Activated CD8-positive, alpha-beta memory T cell treated with anti-CD3 and anti-CD28 coated beads for 48 hours (primary cell): ENCODE data around the gene PSRC1.

ENCODE experiments used
- DNase-seq, 3 experiments: peaks; one replicate each; pipeline ENCODE4 v3.0.0-alpha.2; 2020; ENCODE audit warnings: low read depth in 2 of 3, low spot score in 2 of 3

The PSRC1 gene

DNA sequence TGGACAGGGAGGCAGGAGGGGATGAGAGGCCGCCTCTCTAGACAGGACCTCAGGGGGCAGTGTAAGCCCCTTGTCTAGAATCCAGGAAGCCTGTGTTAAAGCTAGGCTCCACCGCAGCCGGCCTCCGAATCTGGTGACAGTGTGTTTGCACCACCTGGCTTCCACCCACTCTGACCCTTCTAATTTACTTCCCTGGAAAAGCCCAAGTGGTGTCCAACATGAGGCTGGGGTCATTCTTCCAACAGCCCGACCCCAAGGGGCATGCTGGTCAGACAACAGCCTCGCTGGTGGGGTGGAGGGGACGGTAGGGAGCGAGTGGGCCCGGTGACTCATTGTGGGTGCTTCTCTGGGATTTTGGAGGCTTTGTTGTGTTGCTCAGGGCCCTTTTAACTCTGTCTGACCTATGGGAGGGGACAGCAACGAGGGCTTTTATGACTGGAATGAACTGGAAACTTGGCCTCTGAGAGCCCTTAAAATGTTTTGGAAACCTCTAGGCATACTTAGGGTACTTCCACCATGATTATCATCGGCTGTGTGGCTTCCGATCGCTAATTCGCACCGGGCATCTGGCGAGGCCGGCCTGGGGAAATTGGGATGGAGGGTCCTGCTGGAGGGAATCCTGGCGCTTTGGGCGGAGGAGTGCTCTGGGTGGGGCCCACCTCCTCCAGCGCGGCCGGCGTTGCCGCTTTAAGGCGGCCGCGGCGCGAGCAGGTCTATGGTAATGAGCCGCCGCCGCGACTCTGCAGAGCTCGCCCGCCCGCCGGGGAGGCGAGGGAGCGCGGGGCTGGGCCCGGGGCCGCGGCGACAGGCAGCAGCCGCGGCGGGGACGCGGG, 33.9 kb downstream of the PSRC1 start, which contains the start of gene CELSR2:
TSS of gene CELSR2 (plus strand) at position 743 of the 833 bp plus-strand sequence. CDS start 541 bp downstream, outside the sequence.
- peak in 2 of 3 experiments; percentile 26 to 36 for DNase-seq

DNA sequence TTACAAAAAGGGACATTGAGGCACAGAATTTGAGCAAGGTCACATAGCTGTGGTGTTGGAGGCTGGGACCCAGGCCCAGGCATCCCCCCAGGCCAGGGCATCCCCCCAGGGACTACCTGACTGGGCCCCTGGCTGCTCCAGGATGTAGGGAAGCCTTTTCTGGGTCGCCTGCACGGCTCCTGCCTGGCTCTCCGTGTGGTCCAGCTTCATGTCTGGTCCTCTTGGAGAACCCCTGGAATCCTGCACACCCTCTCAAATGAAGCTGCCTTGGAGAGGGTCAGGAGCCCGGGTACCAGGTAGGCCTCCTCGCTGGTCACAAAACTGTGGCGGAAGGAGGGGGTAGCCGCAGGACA, 34.5 kb downstream of the PSRC1 start:
- DNase-seq, result no peak

DNA sequence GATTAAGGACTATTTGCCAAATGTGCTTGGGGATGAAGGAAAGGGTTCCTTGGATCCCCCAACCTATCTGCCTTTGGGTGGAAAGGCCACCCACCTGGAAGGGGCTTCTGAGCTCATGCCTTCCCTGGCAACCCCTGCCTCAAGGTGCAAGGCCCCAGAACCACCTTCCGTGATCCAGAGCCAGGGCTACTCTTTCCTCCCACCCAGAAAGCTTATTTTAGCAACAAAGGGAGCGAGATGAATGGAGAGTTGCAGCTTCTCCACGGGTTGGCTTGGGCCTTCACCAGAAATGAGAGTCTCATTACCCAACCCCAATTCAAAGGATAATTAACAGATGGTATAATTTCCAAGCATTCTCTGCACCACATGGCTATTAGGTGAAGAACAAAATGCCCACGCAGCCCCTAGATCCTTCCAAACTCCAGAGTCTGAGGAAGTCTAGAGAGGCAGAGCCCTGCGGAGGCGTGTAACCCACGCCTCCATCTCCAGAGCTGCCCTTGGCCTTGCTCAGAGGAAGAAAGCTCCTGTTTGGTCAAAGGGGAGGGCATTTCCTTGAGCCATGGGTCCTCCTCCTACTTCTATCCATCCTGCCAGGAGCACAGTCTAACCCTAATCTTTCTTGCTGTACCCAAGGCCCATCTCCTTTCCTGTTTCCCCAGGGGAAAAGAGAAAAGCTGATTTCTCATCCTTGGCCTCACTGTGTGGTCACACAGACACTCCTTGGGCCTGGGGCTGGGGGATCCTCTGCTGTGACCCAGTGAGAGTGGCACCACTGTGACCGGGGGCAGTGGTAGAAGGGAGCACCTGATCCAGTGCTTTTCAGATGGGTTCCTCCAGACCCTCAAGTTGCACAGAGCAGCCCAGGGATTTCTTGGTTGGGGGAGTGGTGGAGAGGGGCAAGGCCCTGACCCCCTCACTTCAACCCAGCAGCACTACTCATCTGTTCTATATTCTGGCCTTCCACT, 35.3 kb downstream of the PSRC1 start:
- DNase-seq, result no peak

DNA sequence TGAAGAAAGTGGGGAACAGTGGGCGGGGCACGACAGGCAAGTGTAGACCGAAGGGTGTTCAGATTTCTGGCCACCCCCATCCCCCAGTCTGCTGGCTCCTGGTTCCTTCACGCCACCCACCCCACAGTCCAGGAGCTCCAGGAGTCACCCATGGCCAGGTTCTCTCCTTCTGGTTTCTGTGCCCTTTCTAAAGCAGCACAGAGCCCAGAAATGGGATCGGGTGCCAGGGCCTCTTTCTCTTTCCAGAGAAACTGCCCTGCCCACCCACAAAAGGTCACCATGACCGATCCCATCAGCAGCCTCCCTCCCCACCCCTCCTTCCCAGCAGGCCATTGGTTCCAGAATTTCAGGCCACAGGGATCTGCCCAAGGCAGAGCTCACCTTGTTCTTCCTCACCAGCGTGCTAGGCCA, 36.8 kb downstream of the PSRC1 start:
- DNase-seq, result no peak

DNA sequence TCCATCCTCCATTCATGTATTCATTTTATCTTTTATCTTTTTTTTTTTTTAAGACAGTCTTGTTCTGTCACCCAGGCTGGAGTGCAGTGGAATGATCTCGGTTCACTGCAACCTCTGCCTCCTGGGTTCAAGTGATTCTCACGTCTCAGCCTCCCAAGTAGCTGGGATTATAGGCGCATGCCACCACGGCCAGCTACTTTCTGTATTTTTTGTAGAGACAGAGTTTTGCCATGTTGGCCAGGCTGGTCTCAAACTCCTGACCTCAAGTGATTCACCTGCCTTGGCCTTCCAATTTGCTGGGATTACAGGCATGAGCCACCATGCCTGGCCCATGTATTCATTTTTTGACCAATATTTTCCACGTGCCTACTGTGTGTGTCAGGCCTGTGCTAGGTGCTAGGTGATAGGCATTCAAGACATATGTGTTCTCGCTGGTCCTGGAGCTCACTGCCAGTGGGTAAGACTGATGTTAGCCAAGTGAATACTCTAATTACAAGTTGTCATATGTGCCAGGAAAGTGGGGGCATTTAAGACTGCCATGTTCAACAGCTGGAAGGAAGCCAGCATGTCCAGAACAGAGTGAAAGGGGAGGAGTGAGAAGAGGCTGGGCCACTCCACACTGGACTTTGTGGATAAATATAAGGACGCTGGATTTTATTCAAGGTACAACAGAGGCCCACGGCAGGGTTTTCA, 38.9 kb downstream of the PSRC1 start:
- no peak for DNase-seq

DNA sequence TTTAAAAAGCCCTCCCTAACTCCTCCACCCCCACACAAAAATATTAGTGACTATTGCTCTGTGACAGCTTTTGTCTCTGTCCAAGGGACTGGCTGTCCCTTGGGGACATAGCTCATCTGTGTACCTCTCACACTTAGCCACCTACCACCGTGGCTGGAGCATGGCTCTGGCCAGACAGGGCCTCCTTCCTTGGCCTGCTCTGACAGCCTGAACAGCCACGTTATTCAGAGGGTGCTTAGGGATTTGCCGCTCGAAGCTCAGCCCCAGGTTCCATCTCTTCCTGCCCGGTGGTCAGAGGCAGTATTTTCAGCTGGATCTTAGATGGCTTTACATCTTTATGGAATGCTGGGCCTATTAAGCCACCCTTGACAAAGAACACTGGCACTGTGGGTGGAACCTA, 39.7 kb downstream of the PSRC1 start:
- DNase-seq, result no peak

DNA sequence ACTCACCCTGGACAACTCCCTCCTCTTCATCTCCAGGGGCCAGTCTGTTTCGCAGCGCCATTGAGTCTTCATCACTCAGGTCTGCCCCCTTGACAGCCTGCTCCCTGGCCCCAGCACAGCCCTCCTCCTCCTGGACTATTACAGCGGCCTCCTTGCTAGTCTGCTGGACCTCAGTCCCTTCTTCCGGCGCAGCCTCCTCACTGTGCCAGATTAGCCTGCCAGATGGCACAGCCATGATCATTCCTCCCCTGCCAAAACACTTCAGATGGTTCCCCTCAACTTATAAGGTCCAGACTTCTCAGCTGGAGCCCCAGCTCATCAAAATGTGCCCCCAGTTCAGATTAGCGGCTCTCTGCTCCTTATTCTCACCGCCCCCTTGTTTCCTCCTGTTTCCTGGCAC, 40.6 kb downstream of the PSRC1 start:
- DNase-seq, result no peak

DNA sequence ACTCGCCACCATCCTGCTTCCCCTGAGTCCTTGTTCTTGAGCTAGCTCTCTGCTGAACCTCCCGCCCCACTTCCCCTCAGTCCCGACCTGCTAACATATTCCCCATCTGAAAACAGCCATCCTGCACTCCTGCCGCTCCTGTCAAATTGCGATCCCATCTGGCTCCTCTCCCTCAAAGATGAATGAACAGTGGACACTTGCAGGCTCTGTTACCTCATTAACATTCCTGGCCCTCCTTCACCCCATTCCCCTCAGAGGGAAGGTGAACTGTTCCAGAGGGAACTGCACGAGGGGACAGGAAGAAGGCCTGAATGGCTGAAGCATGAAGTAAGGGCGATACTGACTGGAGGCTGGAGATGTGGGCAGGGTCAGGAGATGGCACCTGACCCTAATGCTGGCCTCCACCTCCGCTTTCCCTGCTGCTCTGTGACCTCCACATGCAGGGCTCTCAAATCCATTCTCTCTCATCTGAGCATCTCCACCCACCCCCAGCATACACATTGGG, 41.1 kb downstream of the PSRC1 start:
- DNase-seq, result no peak

DNA sequence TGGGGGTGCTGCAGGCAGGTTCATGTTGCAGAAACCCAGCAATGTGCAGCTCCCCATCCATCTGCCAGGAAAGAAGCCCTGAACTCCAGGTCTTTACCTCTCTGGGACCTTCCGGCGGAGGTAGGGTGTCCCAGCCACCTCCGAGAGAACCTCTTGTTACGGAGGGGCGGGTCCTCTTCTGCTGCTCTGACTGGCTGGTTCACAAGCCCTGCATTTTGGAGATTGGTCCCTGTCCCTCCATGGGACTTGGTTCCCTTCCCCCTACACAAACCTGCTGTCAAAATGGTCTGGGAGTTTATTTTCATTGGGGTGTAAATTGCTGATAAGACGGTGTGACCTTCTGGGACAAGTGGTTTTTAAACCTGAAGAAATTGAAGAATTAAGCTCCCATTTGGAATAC, 41.6 kb downstream of the PSRC1 start:
- no peak for DNase-seq

DNA sequence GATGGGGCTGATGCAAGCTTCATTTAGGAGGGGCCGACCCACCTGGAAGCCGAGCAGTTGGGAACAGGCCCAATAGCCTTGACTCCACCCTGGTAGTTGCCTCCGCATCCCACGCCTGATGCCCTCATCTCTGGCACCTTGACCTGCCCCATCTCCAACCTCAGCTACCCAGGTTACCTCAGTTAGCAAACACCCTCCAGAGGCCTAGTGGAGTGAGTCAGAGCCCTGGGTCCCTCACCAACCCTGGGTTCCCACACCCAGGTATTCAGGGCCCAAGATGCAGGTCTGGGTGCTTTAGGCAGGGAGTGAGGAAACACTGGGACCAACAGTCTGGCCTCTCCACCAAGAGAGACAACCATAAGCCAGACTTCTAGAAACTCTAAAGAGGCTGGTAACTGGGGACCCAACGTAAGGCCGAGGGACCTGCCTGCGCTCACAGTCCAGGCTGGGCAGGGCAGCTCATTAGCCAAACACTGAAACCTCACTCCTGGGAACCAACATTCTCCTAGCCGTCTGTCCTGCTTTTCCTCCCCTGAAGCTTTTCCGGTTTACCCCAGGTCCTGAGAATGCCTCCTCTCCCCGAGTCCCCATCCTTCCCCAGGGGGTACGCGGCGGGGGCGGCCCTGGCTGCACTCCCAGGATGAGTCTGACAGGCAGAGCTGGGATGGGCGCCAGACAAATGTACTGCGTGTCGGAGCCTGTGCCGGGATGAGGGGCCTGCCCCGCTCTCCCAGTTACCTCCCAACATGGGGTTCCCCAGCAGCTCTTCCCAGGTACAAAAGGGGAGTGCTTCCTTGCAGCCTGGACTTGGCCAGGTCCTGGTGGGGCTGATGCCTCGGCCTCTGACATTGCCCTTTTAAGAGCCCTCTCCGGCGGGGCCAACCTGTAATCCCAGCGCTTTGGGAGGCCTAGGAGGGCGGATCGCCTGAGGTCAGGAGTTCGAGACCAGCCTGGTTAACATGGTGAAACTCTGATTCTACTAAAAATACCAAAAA, 42.5 kb downstream of the PSRC1 start:
- no peak for DNase-seq

DNA sequence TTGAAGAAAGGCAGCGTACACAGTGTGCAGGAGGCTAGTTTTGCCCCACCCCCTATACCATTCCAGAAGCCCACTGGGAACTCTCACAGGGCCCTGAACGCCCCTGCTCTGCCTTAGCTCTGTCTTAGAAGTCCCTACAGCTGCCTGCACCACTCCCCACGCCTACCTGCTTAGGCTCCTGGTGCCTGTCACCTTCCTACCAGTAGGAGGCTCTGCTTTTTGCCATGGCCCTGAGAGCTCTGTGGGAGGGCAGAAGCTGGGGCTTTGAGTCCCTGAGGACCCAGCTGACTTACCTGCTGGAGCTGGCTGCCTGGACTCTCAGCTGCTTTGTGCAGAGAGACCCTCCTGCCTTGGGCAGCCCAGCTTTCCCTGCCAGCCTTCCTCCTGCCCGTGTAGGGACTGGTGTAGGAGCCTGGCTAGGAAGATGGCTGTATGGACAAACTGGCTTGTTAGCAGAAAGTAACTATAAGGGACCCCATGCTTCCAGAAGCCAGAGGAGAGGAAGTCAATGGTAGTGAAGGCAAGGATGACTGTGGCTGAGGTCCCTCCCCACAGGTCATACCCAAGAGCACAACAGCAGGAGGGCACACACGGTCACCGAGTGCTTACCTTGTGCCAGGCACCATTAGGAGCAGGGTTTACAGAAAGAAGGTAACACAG, 43.4 kb downstream of the PSRC1 start:
- DNase-seq, result no peak

DNA sequence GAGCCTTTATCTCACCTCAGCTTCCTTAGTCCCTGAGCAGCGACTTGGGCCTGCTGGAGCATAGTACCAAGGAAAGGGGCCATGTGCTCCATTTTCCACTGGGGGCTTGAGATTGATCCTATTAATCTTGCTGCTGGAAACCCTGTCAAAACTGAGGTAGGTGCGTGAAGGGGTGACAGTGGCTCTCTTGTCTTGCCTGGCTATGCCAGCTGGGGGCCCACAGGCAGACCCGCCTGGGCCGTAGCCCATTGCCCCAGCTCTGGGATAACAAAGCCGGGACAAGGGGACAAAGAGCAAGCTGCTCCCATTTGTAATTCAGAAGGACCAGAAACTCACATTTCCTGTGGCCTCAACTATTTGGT, 43.9 kb downstream of the PSRC1 start:
- no peak for DNase-seq

DNA sequence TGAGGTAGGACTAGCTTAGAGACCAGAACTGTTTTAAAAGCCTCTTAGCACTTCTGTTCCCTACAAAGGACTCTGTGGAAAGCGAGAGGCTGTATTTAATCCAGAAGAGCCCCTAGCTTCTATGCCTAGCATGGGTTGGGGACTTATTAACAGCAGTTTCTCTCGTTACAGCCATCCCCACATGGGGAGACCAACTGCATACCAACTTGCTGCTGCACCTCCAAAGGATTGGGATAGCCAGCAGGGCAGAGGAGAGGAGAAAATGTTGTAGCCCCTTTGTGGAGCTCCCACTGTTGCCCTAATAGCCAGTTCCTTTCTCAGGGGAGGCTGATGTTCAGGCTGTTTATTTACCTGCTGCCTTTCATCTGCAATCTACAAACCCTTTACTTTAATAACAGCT, 44.6 kb downstream of the PSRC1 start:
- no peak for DNase-seq

DNA sequence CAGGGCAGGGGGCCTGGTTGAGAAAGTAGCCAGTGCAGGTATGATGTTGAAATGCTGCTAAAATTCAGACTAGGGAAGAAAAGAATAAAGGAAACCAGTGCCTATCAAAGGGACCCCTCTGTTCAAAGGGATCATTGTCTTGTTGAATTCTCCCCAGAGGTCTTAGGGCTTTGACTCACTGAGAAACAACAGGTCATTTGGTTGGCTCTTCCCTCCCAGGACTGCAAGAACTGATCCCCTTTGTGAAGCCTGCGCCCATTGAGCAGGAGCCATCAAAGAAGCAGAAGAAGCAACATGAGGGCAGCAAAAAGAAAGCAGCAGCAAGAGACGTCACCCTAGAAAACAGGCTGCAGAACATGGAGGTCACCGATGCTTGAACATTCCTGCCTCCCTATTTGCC, 45.4 kb downstream of the PSRC1 start:
- no peak for DNase-seq

DNA sequence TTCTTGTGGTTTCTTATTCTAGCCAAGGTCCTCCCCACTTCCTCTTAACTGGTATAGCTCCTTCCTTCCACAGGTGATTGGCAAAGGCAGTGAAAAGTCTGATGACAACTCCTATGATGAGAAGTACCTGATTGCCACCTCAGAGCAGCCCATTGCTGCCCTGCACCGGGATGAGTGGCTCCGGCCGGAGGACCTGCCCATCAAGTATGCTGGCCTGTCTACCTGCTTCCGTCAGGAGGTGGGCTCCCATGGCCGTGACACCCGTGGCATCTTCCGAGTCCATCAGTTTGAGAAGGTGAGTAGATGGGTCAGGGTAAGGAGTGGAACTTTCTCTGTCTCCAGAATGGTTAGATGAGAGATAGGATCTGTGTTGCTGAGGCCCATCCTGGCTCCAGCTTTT, 47.8 kb downstream of the PSRC1 start:
- no peak for DNase-seq

DNA sequence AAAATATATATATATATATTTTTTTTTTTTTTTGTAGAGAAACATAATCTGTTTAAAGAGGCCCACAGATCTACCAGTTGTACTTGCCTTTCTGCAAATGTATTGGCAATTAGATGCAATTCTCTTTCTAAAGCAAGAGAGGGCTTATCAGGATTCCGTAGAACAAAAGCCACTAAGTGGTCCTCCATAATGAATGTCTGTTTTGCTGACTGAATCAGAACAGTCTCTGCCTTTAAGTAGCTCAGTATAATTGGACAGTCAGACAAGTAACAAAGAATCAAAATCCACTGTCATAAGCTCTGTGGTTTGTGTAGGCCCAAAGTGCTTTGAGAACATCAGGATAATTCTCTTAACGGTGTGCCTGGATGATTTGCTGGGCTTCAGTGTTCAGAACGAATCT, 51.9 kb downstream of the PSRC1 start:
- no peak for DNase-seq
